NCI-H2107 (cell line): ENCODE measurements around the gene RTBDN.
"Not testable (repeated sequence)": the region's sequence is repeated elsewhere in the genome, so short reads cannot be mapped to it uniquely, and the experiment has no call there.

Experiments used
- DNase-seq: peaks from one replicate; lab custom pipeline; 2025; lab: John Stamatoyannopoulos, UW

RTBDN gene

GRCh38 chr19:12856653-12857052 lies 22.3 kb upstream of the RTBDN start:
- DNase-seq: no peak

DNA sequence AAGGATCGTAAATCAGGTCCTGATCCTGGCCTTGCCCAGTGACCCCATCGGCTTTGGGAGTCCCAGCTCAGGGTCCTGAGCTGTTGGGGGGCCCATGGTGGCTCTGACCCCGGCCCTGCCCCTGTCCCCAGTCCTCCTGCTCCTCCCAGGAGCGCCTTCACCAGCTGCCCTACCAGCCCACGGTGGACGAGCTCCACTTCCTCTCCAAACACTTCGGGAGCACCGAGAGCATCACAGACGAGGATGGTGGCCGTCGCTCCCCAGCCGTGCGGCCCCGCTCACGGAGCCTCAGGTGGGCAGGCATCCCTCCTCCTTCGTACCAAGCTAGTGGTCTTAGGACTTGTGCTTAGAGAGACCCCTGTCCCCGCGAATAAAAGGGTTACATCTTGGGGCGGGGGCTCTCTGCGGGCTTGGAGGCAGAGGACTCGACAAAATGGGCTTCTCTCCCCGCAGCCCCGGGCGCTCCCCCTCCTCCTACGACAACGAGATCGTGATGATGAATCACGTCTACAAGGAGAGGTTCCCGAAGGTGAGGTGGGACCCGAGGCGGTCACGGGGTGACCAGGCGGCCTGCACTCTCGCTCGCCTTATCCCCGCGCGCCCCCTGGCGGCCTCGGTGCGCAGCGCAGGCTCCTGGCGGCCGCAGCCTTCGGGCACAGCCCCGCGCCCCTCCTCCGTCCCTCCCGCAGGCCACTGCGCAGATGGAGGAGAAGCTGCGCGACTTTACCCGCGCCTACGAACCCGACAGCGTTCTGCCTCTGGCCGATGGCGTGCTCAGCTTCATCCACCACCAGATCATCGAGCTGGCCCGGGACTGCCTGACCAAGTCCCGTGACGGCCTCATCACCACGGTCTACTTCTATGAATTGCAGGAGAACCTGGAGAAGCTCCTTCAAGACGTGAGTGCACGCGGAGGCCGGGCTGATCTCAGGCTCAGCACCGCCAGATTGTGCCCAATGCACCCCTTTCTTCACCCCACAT lies 13.1 kb upstream of the RTBDN start:
- peak; percentile 72 for DNase-seq

- not testable (repeated sequence) for DNase-seq
Measured at GRCh38 chr19:12846613-12847012, 12.2 kb upstream of the RTBDN start.

DNA sequence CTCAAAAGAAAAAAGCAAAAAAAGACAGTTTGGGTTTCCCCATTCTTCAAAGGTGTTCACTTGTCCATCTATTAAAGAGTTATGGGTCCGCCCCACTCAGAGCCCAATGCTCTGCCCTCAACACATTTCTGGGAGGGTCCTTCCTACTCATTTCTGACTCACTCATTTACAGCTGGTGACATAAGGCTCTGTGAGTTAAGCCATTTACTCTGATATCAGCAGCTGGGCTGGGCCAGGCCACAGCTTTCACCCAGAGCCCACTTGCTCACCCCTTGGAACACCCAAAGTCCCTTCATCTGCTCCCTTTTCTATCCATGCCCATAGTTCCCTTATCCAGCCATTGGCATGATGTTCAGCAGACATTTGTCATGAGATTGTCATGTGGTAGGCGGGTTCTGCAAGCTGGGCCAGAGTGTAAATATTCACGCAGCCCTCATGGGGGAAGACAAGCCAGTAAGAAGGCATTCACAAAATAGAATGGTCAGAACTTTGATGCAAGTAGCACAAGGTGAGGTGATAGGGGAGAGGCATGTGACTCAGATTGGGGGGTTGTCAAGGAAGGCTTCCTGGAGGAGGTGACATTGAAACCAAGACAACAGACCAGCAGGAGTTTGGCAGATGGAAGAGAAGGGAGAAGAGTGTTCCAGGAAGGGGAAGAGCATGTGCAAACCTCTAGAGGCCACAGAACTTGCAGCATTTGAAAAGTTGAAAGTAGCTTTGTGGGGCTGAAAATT lies 9.8 kb upstream of the RTBDN start:
- no peak for DNase-seq

DNA sequence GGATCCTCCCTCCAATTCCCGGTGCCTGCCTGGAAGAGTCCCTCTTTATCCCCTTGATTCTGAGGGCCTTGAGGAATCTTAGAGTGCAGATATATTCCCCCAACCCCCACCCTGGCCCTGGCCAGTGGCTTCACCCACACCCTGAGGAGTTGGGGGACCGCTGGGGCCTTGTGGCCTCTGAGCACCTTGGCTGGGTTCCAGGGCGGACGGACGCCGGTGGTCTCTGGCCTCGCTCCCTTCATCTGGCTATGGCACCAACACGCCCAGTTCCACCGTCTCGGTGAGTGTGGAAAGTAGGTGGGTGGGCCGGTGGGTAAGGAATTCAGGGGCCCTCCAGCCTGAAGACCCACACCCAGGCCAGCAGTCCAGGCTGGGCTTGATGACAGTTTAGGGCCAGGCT lies 8.9 kb upstream of the RTBDN start:
- no peak for DNase-seq

DNA sequence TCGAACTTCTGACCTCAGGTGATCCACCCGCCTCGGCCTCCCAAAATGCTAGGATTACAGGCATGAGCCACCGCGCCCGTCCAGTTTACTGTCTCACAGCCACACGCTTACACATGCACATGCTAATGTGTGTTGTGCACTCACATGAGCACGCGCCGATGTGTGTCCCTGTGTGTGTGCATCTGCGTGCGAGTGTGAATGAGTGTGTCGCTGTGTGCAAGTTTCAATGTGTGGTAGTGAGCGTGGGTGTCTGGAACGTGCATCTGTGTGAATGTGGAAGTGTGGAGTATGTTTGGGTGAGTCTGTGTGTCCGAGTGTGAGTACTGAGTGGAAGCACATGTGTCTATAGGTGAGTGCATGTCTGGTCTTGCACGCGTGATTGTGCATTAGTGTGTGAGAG lies 8.1 kb upstream of the RTBDN start:
- DNase-seq: no peak

DNA sequence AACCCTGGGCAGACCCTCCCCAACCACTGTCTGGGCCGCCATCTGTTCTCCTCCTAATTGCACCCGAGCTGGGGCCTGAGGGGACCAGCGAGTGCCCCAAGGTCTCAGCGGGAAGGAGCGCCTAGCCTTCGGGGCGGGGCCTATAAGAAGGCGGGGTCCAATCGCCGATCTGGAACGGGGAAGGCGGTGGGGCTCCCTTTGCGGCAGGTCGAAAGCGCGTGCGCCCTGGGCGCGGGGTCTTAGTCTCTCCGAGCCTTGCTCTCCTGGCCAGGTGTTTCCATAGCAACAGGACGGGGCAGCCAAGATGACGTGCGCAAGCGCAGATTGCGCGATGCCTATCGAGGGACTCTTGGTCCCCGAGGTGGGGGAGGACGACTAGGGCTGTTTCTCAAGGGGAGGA lies 6.7 kb upstream of the RTBDN start:
- no peak for DNase-seq

- no peak for DNase-seq
Measured at GRCh38 chr19:12840091-12841079, 6.0 kb upstream of the RTBDN start.

GRCh38 chr19:12838886-12839756 lies 4.7 kb upstream of the RTBDN start:
- DNase-seq: no peak

DNA sequence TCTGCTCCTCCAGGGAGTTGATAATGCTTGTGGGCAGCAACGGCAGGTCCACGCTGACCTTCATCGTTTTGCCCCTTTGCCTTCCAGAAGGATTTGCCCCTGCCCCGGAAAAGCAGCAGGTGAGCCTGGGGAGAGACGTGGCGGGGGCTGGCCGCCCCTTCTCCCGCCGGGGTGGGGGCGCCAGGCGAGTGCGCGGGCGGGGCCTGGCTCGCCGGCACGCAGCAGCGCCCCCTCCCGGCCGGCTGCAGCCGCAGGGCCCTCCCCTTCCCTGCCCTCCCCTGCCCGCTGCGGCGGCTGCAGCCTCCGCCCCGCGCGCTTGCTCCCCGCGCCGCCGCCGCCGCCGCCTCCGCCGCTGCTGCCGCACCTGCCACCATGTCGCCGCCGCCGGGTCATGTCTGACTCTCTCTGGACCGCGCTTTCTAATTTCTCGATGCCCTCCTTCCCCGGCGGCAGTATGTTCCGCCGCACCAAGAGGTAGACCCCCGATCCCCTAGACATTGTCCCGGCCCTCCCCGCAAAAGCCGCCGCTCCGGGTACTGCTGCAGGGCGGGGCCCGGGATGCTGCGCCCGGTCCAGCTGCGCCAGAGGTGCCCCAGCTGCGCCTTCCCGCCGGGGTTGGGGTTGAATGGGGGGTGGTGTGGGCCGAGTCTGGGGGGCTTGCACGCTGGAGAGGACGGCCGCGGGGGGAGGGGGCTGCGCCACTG lies 4.0 kb upstream of the RTBDN start, which contains the start of gene MAST1:
TSS of gene MAST1 (plus strand) at position 334 of the 704 bp plus-strand sequence. CDS start at position 392, 58 bp downstream.
- DNase-seq: no peak

GRCh38 chr19:12837225-12837624 lies 2.8 kb upstream of the RTBDN start:
- DNase-seq: no peak

GRCh38 chr19:12836529-12836863 lies 2.1 kb upstream of the RTBDN start:
- DNase-seq: no peak

- peak; percentile 51 for DNase-seq
Measured at GRCh38 chr19:12834976-12835757, 788 bp upstream of the RTBDN start.

DNA sequence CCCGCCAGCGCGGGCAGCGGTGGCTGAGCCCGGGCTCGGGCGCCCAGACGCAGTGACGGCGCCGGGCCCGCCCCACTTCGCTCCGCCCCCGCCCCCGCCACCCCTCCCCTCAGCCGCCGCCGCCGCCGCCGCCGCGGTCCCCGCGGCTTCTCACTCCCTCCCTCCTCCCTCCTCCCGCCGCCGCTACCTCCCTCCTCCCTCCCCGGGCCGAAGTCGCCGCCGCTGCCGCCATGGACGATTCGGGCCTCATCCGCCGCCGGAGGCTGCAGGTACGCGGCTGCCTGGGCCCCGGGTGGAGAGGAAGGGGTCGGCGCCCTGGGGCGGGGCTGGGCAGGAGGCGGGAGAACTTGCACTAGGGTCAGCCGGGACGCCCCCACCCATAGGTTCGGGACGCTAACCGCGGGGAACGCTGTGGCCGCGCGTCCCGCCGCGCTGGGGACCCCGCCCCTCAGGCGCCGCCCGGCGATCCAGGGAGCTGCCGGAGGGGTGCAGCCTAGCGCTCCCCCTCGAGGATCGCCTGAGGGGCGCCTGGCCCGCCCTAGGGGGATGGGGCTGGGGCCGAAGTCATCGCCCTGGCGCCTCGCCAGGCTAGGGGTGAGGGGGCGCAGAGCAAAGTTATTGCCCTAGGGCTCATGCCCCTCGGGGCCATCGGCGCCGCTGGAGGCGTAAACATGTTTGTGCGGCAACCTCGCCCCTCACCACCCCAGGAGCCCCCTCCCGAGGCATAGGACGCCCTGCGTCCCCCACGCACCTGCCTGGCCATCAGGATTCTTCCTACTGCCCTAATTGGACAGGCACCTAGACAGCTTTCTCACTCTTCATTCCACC lies 427 bp downstream of the RTBDN start:
- DNase-seq: no peak

GRCh38 chr19:12833418-12833737 lies 1.0 kb downstream of the RTBDN start:
- no peak for DNase-seq

GRCh38 chr19:12828494-12828893 lies 5.9 kb downstream of the RTBDN start:
- no peak for DNase-seq

GRCh38 chr19:12825254-12826131 lies 8.9 kb downstream of the RTBDN start:
- no peak for DNase-seq

- no peak for DNase-seq
Measured at GRCh38 chr19:12821761-12822160, 12.6 kb downstream of the RTBDN start.
